PC-9 (cell line): ENCODE results near the gene SEC14L3. TPM values are rescaled to one million over a fixed set of nuclear protein-coding genes. Genes with fewer than 3 reads are reported as not detected.

Experiments
- BruUV-seq: library from RNA; stranded (reverse); fragments of 400-500 nt; replicated peaks from 2 replicates; lab custom pipeline; 2021; lab: Mats Ljungman, UMichigan
- CTCF ChIA-PET: fragments of 300-600 bp; sonication (Branson Sonifier 250); formaldehyde crosslinking; loops from one replicate; lab custom pipeline; 2022; ENCODE audit warnings: antibody characterized with exemption; lab: Charles Lee
- POLR2A ChIA-PET: fragments of 300-600 bp; sonication (Branson Sonifier 250); formaldehyde crosslinking; loops from one replicate; lab custom pipeline; 2022; ENCODE audit warnings: antibody characterized with exemption; ENCODE audit not compliant: unreplicated experiment; lab: Charles Lee
- DNase-seq, 2 experiments: peaks; one replicate each; pipeline versions ENCODE4 v3.0.0 to v3.0.0-alpha.2; 2015 to 2022; ENCODE audit warnings: mixed read lengths in 1 of 2
- H2AFZ ChIP-seq: fragments of 200-600 bp; sonication (generic); 2 replicates; pipeline ENCODE4 v1.8.1; 2017; ENCODE audit warnings: antibody characterized with exemption
- H3F3A ChIP-seq: fragments of 200-600 bp; sonication (generic); 2 replicates; pipeline ENCODE4 v1.8.1; 2017; ENCODE audit warnings: antibody characterized with exemption, mild to moderate bottlenecking, low read depth; ENCODE audit not compliant: insufficient read depth
- H3K27ac ChIP-seq: fragments of 200-600 bp; sonication (generic); 2 replicates; pipeline ENCODE4 v1.6.1; 2016; ENCODE audit warnings: mixed run types
- H3K27me3 ChIP-seq: fragments of 200-600 bp; sonication (generic); 2 replicates; pipeline ENCODE4 v1.6.1; 2016; ENCODE audit warnings: low read depth, mixed run types; ENCODE audit not compliant: insufficient read depth
- H3K36me3 ChIP-seq: fragments of 200-600 bp; sonication (generic); 2 replicates; pipeline ENCODE4 v1.6.1; 2016; ENCODE audit warnings: low read depth, mixed run types
- H3K4me1 ChIP-seq: fragments of 200-600 bp; sonication (generic); replicated peaks from 2 replicates; pipeline ENCODE4 v1.6.1; 2016; ENCODE audit warnings: mixed run types; ENCODE audit not compliant: insufficient read depth
- H3K4me2 ChIP-seq: fragments of 200-600 bp; sonication (generic); 2 replicates; pipeline ENCODE4 v1.6.1; 2017; ENCODE audit warnings: mixed run types
- H3K4me3 ChIP-seq: fragments of 200-600 bp; sonication (generic); 2 replicates; pipeline ENCODE4 v1.6.1; 2016; ENCODE audit warnings: mixed run types
- H3K79me2 ChIP-seq: fragments of 200-600 bp; sonication (generic); 2 replicates; pipeline ENCODE4 v1.6.1; 2017; ENCODE audit warnings: low read depth, mixed run types
- H3K9me2 ChIP-seq: fragments of 200-600 bp; sonication (generic); 2 replicates; pipeline ENCODE4 v1.8.1; 2017; ENCODE audit warnings: mild to moderate bottlenecking; ENCODE audit not compliant: insufficient read depth
- H3K9me3 ChIP-seq: fragments of 200-600 bp; sonication (generic); 2 replicates; pipeline ENCODE4 v1.8.1; 2016; ENCODE audit warnings: low read depth; ENCODE audit not compliant: insufficient read depth
- H4K20me1 ChIP-seq: fragments of 200-600 bp; sonication (generic); 2 replicates; pipeline ENCODE4 v1.8.1; 2017; ENCODE audit not compliant: insufficient read depth
- CTCF ChIP-seq: fragments of 200-600 bp; sonication (generic); conservative IDR thresholded peaks from 2 replicates; pipeline ENCODE4 v1.6.1; 2017; ENCODE audit warnings: mixed run types, antibody characterized with exemption, mild to moderate bottlenecking, moderate library complexity
- EZH2 ChIP-seq: fragments of 200-600 bp; sonication (generic); IDR thresholded peaks from 2 replicates; pipeline ENCODE4 v1.8.0; 2017; ENCODE audit warnings: antibody characterized with exemption, low read depth
- intact Hi-C: fragments of 100-400 bp; cut with micrococcal nuclease; formaldehyde crosslinking; loops from one replicate; pipeline ENCODE4 v1.10.0; 2022; ENCODE audit not compliant: unreplicated experiment
- total RNA-seq: library from RNA; stranded (reverse); gene quantifications from 2 replicates; pipeline ENCODE4 v1.2.3, GENCODE V29; 2021

Gene SEC14L3
- total RNA-seq, 1 experiment from 2014 or later: not detected

- H3K9me2 ChIP-seq: no peaks in the 10 kb centered on the region
- H3K4me2 ChIP-seq: no peak overlapping the region
- no peak overlapping the region for H3K27ac ChIP-seq
- no peaks in the 10 kb centered on the region for H3K9me3 ChIP-seq
- H3K4me3 ChIP-seq: no peak overlapping the region
- no peaks in the 10 kb centered on the region for H3K4me1 ChIP-seq
- BruUV-seq: no TSS peak
- CTCF ChIA-PET: no interaction called here
- no peaks in the 10 kb centered on the region for H3K27me3 ChIP-seq
- H2AFZ ChIP-seq: no peak overlapping the region
- DNase-seq: no peak
- POLR2A ChIA-PET: no interaction called here
- H3K79me2 ChIP-seq: no peaks in the 10 kb centered on the region
- intact Hi-C loops: no loop called here
- H3F3A ChIP-seq: no peaks in the 10 kb centered on the region
- no peaks in the 10 kb centered on the region for H3K36me3 ChIP-seq
- TF ChIP-seq CTCF: no peak
- H4K20me1 ChIP-seq: no peaks in the 10 kb centered on the region
These were observed 11.4 kb upstream of the SEC14L3 start for GRCh38 chr22:30483169-30483568.

GRCh38 chr22:30481711-30482110, 9.9 kb upstream of the SEC14L3 start:
- BruUV-seq: no TSS peak
- no peak for DNase-seq
- intact Hi-C loops: no loop called here

GRCh38 chr22:30479981-30480380, 8.2 kb upstream of the SEC14L3 start:
- Histone ChIP-seq H4K20me1 (no peaks in the 10 kb centered on the region), H3K4me3 (no peak overlapping the region), H3K79me2 (no peaks in the 10 kb centered on the region), H3K9me3 (no peaks in the 10 kb centered on the region), H3K27ac (no peak overlapping the region), H3K4me2 (no peak overlapping the region), H3K4me1 (no peaks in the 10 kb centered on the region), H2AFZ (no peak overlapping the region), H3K36me3 (no peaks in the 10 kb centered on the region), H3K27me3 (no peaks in the 10 kb centered on the region), H3K9me2 (no peaks in the 10 kb centered on the region), H3F3A (no peaks in the 10 kb centered on the region)
- intact Hi-C loops: no loop called here
- CTCF ChIA-PET: interaction anchor here (0.6 kb wide), 1 partner anchor 24 kb away, joined by 4 read pairs; no protein-coding TSS in a partner anchor
- no peak for DNase-seq
- POLR2A ChIA-PET: interaction anchor here (0.6 kb wide), 1 partner anchor 71 kb away, joined by 7 read pairs; no protein-coding TSS in a partner anchor
- no TSS peak for BruUV-seq
- TF ChIP-seq CTCF (no peak), EZH2 (no peak)

More at GRCh38 chr22:30481711-30482110, 9.9 kb upstream of the SEC14L3 start:
- Histone ChIP-seq H3K9me3 (no peaks in the 10 kb centered on the region), H3K79me2 (no peaks in the 10 kb centered on the region), H3K36me3 (no peaks in the 10 kb centered on the region), H3K4me1 (no peaks in the 10 kb centered on the region), H2AFZ (no peak overlapping the region), H3K4me2 (no peak overlapping the region), H3F3A (no peaks in the 10 kb centered on the region), H4K20me1 (no peaks in the 10 kb centered on the region), H3K4me3 (no peak overlapping the region), H3K27ac (no peak overlapping the region), H3K9me2 (no peaks in the 10 kb centered on the region), H3K27me3 (no peaks in the 10 kb centered on the region)
- ChIA-PET POLR2A (no interaction called here), CTCF (no interaction called here)
- TF ChIP-seq EZH2 (no peak), CTCF (no peak)
